Sciatic nerve (tissue), 2 donors: ENCODE data around the gene CD151. TPM values are rescaled to one million over a fixed set of nuclear protein-coding genes. Genes with fewer than 3 reads are reported as not detected.

ENCODE experiments used
- ATAC-seq: fragments of 200-7000 bp; cut with Tn5 transposase; one replicate; pipeline ENCODE4 v1.9.1; 2020; ENCODE audit warnings: mild to moderate bottlenecking, moderate library complexity
- DNase-seq: peaks from one replicate; pipeline ENCODE4 v3.0.0-alpha.2; 2020; ENCODE audit warnings: low spot score
- intact Hi-C: fragments of 100-400 bp; cut with DNase I; formaldehyde crosslinking; loops from one replicate; pipeline ENCODE4 v1.14.2; 2022
- total RNA-seq: library from RNA; stranded (reverse); fragmentation: NEBNext Ultra II Directional; extraction: Animal tissue kit (Norgen Biotek cat#: 25700); gene quantifications from one replicate; pipeline ENCODE4 v1.2.1, GENCODE V29; 2021
- donor health status: DM: no; HTN: no; CAD: no.
- donor health status: DM: no; HTN: no; CAD: no.

Gene CD151
- total RNA-seq, 1 donor from 2014 or later, result 263 TPM

DNA sequence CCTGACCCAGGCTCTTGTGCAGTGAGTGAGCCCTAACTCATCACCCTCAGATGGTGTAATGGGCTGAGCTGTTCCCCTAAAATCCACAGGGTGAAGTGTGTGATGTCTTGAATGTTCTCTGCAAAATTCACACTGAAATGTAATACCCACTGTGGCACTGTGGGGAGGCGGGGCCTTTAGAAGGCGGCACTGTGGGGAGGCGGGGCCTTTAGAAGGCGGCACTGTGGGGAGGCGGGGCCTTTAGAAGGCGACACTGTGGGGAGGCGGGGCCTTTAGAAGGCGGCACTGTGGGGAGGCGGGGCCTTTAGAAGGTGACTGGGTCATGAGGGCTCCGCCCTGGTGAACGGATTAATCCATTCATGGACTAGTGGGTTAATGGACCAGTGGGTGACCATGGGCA lies 44.8 kb downstream of the CD151 start:
- intact Hi-C loops, result no loop called here
- DNase-seq (no peak), ATAC-seq (no peak)

DNA sequence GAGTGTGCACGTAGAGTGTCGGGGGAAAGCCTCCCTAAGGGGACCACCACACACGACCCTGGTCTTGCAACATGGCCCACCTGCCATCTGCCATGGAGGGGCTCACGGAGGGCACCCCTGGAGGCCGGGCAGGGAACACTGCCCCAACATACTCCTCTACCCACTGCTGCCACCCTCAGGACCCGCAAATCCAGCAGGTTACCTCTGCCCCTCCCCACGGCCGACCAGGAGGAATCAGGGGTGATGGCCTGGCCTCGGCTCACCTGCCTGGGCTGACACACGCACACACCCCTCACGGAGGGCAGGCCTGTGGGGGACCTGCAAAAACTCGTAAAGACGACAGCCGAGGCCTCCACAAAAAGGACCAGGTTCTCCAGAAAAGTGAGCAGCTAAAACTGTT lies 47.7 kb downstream of the CD151 start:
- ATAC-seq (no peak), DNase-seq (no peak)
- intact Hi-C loops, result no loop called here

DNA sequence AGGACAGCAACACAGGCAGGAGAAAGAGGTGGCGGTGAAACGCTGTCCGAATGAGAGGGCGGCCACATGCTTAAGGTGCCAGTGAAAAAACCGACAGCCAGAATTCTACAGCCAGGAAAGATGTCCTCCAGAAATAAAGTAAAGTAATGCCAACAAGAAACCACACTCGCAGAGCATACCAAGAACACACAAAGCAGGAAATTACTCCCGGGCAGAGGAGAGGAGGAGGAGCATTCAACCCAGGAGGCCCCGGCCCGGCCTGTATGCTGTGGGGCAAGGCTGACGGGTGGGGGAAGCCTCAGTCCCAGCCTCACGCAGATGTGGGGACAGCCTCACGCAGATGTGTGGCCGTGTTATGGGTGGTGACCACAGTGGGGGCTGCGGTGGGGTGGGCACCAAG lies 49.8 kb downstream of the CD151 start:
- intact Hi-C loops, result no loop called here
- ATAC-seq (no peak), DNase-seq (no peak)

DNA sequence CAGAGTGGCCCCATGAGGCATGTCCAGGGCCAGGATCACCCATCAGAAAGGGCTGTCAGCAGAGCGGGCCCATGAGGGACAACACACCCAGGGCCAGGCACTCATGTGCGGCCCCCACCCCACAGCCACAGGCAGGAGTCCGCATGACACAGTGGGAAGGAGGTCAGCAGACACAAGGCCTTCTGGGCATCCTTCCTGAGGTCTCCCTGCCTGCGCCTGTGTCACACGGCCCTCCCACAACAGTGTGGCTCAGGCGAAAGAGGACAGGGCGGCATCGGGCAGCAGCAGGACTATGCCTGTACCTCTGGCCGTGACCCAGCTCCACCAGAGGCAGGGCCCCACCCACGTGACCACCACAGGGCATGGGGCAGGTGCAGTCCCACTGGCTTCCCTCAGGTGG lies 50.8 kb downstream of the CD151 start:
- ATAC-seq, result no peak

DNA sequence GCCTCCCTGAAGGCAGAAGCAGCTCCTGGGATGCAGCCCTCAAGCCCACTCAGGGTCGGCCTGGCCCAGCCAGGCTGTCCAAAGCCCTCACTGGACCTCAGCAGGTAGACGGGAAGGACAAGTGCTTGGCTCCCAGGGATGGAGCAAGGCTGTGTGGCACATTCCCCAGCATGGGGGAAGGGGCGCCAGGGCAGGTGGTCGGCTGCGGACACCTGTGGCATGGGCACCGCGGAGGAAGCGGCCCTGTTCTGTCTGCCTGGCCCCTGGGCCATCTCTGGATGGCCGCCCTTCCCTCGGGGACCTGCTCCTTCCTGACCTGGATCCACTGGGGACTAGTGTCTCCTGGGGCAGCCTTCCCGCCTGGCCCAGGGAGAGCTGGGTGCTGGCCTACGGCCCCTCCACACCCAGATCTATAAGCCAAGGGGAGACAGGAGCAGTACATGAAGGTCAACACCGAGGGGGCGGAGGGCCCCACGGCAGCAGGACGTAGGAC lies 51.9 kb downstream of the CD151 start:
- intact Hi-C loops, result no loop called here
- peak; percentile 15 for ATAC-seq
- DNase-seq, result no peak

More for the DNA sequence above, 50.8 kb downstream of the CD151 start:
- intact Hi-C loops, result no loop called here
- DNase-seq, result no peak

DNA sequence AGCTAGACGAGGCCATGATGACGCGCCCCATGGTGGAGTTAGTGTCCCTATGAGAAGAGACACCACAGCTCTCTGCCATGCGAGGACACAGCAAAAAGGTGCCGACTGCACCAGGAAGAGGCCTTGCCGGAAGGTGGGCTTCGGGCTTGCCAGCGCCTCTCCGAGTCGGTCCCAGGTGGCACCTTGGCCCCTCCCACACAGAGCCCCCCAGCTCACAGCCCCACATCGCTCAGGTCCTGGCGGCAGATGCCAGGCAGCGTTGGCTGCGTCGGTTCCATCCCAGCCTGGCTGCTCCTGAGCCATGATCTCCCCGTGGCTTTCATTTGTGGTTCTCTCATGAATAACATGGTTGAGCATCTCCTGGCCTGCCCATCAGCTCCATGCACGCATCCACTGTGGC lies 53.8 kb downstream of the CD151 start:
- ATAC-seq (no peak), DNase-seq (no peak)
- intact Hi-C loops, result no loop called here

DNA sequence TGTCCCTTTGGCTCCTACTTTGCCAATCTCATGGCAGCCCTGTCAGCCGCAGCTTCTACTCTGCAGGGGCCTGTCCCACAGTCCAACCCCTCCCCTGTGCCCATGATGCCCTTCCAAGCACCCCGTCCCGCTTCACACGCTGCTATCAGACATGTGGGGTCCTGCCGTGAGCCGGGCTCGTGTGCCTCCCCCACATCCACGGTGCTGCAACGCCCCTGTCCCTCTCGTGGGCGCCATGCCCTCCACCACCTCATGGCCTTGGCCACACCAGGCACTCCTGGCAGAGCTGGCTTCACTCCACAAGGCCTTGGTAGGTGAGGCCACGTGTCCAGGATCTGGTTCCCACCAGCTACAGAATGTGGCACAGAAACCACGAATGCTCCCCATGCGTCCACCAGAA lies 54.8 kb downstream of the CD151 start:
- no peak for ATAC-seq

More for the DNA sequence above, 54.8 kb downstream of the CD151 start:
- intact Hi-C loops, result no loop called here
- DNase-seq, result no peak

Other genes with a start within 250 kb of the CD151 start
- 19.6 TPM for gene IRF7, start 217.0 kb upstream of the CD151 start, total RNA-seq
- not detected for gene CDHR5, start 208.0 kb upstream of the CD151 start, total RNA-seq
- gene SCT, start 205.8 kb upstream of the CD151 start, total RNA-seq, result not detected
- 4.1 TPM for gene DRD4, start 195.7 kb upstream of the CD151 start, total RNA-seq
- gene DEAF1, start 137.7 kb upstream of the CD151 start, total RNA-seq, result 52.8 TPM
- 28.4 TPM for gene TMEM80, start 137.1 kb upstream of the CD151 start, total RNA-seq
- 24.9 TPM for gene EPS8L2, start 126.7 kb upstream of the CD151 start, total RNA-seq
- gene TALDO1, start 85.5 kb upstream of the CD151 start, total RNA-seq, result 187 TPM
- gene GATD1, start 55.5 kb upstream of the CD151 start, total RNA-seq, result 74.8 TPM
- not detected for gene CEND1, start 42.9 kb upstream of the CD151 start, total RNA-seq
- 7.2 TPM for gene SLC25A22, start 34.7 kb upstream of the CD151 start, total RNA-seq
- 16.7 TPM for gene PIDD1, start 27.7 kb upstream of the CD151 start, total RNA-seq
- gene RPLP2, start 23.0 kb upstream of the CD151 start, total RNA-seq, result 1,209 TPM
- 174 TPM for gene PNPLA2, start 14.0 kb upstream of the CD151 start, total RNA-seq
- 8.7 TPM for gene CRACR2B, start 5.0 kb upstream of the CD151 start, total RNA-seq
- gene POLR2L, start 9.6 kb downstream of the CD151 start, total RNA-seq, result 85.2 TPM
- 118 TPM for gene TSPAN4, start 9.9 kb downstream of the CD151 start, total RNA-seq
- gene CHID1, start 77.9 kb downstream of the CD151 start, total RNA-seq, result 59.4 TPM
- gene AP2A2, start 92.9 kb downstream of the CD151 start, total RNA-seq, result 119 TPM
- not detected for gene MUC6, start 203.8 kb downstream of the CD151 start, total RNA-seq
- gene MUC2, start 241.9 kb downstream of the CD151 start, total RNA-seq, result not detected